RWPE2 (cell line): ENCODE measurements around the gene RNF213.

Source experiments
- ATAC-seq: fragments of 200-7000 bp; cut with Tn5 transposase; 3 replicates; pipeline ENCODE4 v1.9.1; 2021; ENCODE audit warnings: low read depth
- DNase-seq: peaks from one replicate; pipeline ENCODE4 v3.0.0-alpha.2; 2020; ENCODE audit warnings: low spot score
- H3K27ac ChIP-seq: fragments of 450-650 bp; 2 replicates; pipeline ENCODE4 v1.5.1; 2017; ENCODE audit warnings: mild to moderate bottlenecking; ENCODE audit not compliant: poor library complexity, severe bottlenecking
- H3K27me3 ChIP-seq: fragments of 250-450 bp; sonication (Bioruptor Pico); 2 replicates; pipeline ENCODE4 v1.5.1; 2021; ENCODE audit warnings: mild to moderate bottlenecking, moderate library complexity; ENCODE audit not compliant: insufficient read depth, poor library complexity, severe bottlenecking
- H3K36me3 ChIP-seq: fragments of 250-450 bp; sonication (Bioruptor Pico); 2 replicates; pipeline ENCODE4 v1.5.1; 2020; ENCODE audit warnings: low read depth, mild to moderate bottlenecking, moderate library complexity
- H3K4me1 ChIP-seq: fragments of 250-450 bp; sonication (Bioruptor Pico); 2 replicates; pipeline ENCODE4 v1.5.1; 2021; ENCODE audit warnings: mild to moderate bottlenecking, moderate library complexity; ENCODE audit not compliant: insufficient read depth, poor library complexity, severe bottlenecking
- H3K4me3 ChIP-seq: fragments of 250-450 bp; sonication (Bioruptor Pico); 2 replicates; pipeline ENCODE4 v1.5.1; 2021; ENCODE audit warnings: mild to moderate bottlenecking, moderate library complexity; ENCODE audit not compliant: severe bottlenecking
- H3K9me3 ChIP-seq: fragments of 250-450 bp; sonication (Bioruptor Pico); 2 replicates; pipeline ENCODE4 v1.5.1; 2021; ENCODE audit warnings: mild to moderate bottlenecking, moderate library complexity; ENCODE audit not compliant: severe bottlenecking
- CTCF ChIP-seq: fragments of 450-650 bp; IDR thresholded peaks from one replicate; pipeline ENCODE4 v1.5.1; 2017; ENCODE audit warnings: mild to moderate bottlenecking, moderate library complexity; ENCODE audit not compliant: poor library complexity, severe bottlenecking

Gene RNF213

GRCh38 chr17:80413771-80414507, 153.3 kb downstream of the RNF213 start:
- Histone ChIP-seq H3K27me3 (no peaks in the 10 kb centered on the region), H3K36me3 (0 out of 2 replicates have a peak, but pooled peaks cover 19% of the 10 kb centered on the region), H3K27ac (no peak overlapping the region), H3K4me3 (peak overlapping the region; percentile 84), H3K4me1 (peaks cover 3% of the 10 kb centered on the region), H3K9me3 (no peaks in the 10 kb centered on the region)
- no peak for TF ChIP-seq CTCF
- DNase-seq = peak; percentile 47
- ATAC-seq = peak; percentile 13; the same call in 2 of the 3 replicates

- Histone ChIP-seq H3K27ac (no peak overlapping the region), H3K4me1 (peaks cover 3% of the 10 kb centered on the region), H3K36me3 (0 out of 2 replicates have a peak, but pooled peaks cover 19% of the 10 kb centered on the region), H3K27me3 (no peaks in the 10 kb centered on the region), H3K9me3 (no peaks in the 10 kb centered on the region), H3K4me3 (peak overlapping the region; percentile 84)
- TF ChIP-seq CTCF = peak; percentile 18
- no peak for DNase-seq
- ATAC-seq = peak; percentile 24
Measured at GRCh38 chr17:80414508-80414802, 153.8 kb downstream of the RNF213 start.

GRCh38 chr17:80414803-80415625, 154.4 kb downstream of the RNF213 start, which contains the start of gene ENDOV:
Gene ENDOV (plus strand): TSS chr17:80415167. CDS start chr17:80415195, 28 bp downstream.
- Histone ChIP-seq H3K4me3 (peak within 1 kb of the TSS; percentile 84), H3K4me1 (peaks cover 3% of the 10 kb centered on the region), H3K9me3 (no peaks in the 10 kb centered on the region), H3K27me3 (no peaks in the 10 kb centered on the region), H3K27ac (peak within 1 kb of the TSS; percentile 59), H3K36me3 (0 out of 2 replicates have a peak, but pooled peaks cover 19% of the 10 kb centered on the region)
- peak; percentile 83 for ATAC-seq
- peak; percentile 95 for DNase-seq
- no peak for TF ChIP-seq CTCF

DNA sequence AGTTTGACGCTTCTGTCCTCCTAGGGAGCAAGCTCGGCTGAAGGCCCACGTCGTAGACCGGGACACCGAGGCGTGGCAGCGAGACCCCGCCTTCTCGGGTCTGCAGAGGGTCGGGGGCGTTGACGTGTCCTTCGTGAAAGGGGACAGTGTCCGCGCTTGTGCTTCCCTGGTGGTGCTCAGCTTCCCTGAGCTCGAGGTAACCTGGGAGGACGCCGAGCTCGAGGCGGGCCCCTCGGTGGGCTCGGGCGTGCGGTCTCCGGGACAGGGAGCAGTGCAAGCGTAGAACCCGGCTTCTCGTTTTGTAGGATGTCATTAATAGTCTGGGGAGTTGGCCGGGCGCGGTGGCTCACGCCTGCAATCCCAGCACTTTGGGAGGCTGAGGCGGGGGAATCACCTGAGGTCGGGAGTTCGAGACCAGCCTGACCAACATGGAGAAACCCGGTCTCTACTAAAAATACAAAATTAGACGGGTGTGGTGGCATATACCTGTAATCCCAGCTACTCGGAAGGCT, 155.0 kb downstream of the RNF213 start:
- H3K4me1 ChIP-seq = peaks cover 3% of the 10 kb centered on the region
- DNase-seq (no peak), ATAC-seq (peak; percentile 20)
- peaks cover 19% of the 10 kb centered on the region; the same call in 1 of the 2 replicates for H3K36me3 ChIP-seq
- TF ChIP-seq CTCF = no peak
- H3K9me3 ChIP-seq = no peaks in the 10 kb centered on the region
- H3K27me3 ChIP-seq = no peaks in the 10 kb centered on the region
- H3K4me3 ChIP-seq = peak overlapping the region; percentile 84
- peak overlapping the region; percentile 59 for H3K27ac ChIP-seq
